HepG2 (cell line): ENCODE results near the gene CAPZA1. TPM values are rescaled to one million over a fixed set of nuclear protein-coding genes. Genes with fewer than 3 reads are reported as not detected.

Experiments
- CEBPB ChIP-seq: IDR thresholded peaks from 2 replicates; pipeline ENCODE4 v1.6.1; 2011; ENCODE audit warnings: low read depth, low read length, improper control_type of control experiment, borderline replicate concordance
- HIVEP1 ChIP-seq: sonication (generic); formaldehyde crosslinking; IDR thresholded peaks from 2 replicates; pipeline ENCODE4 v1.4.0; 2020; ENCODE audit warnings: mild to moderate bottlenecking, missing genetic modification reagents
- KDM3A ChIP-seq: IDR thresholded peaks from 2 replicates; pipeline ENCODE4 v1.6.1; 2018; ENCODE audit warnings: low read depth, missing compliant biosample characterization
- KMT2B ChIP-seq: IDR thresholded peaks from 2 replicates; pipeline ENCODE4 v1.6.1; 2016; ENCODE audit warnings: missing genetic modification reagents, missing compliant biosample characterization
- MED1 ChIP-seq: sonication (generic); formaldehyde crosslinking; IDR thresholded peaks from 2 replicates; pipeline ENCODE4 v1.4.0; 2020; ENCODE audit warnings: missing genetic modification reagents
- MYC ChIP-seq: sonication (generic); formaldehyde crosslinking; IDR thresholded peaks from 2 replicates; pipeline ENCODE4 v1.9.0; 2021; ENCODE audit warnings: missing genetic modification reagents, borderline replicate concordance
- NBN ChIP-seq: fragments of 450-650 bp; conservative IDR thresholded peaks from 2 replicates; pipeline ENCODE4 v1.6.1; 2017
- SMC3 ChIP-seq: IDR thresholded peaks from 2 replicates; pipeline ENCODE4 v1.6.1; 2011; ENCODE audit warnings: low read length, improper control_type of control experiment
- SOX13 ChIP-seq, 3 experiments: fragments of 450-650 bp in 1 of 3; sonication (generic) in 1 of 3; formaldehyde crosslinking in 1 of 3; IDR thresholded peaks in 2 of 3; conservative IDR thresholded peaks in 1 of 3; 2 replicates each; pipeline versions ENCODE4 v1.5.0 to v1.6.1; 2016 to 2020; ENCODE audit warnings: antibody characterized with exemption in 1 of 3, mild to moderate bottlenecking in 1 of 3, missing compliant biosample characterization in 1 of 3, missing genetic modification reagents in 1 of 3, moderate library complexity in 1 of 3
- THYN1 ChIP-seq: sonication (generic); formaldehyde crosslinking; IDR thresholded peaks from 2 replicates; pipeline ENCODE4 v1.8.1; 2023; ENCODE audit warnings: low read depth, mild to moderate bottlenecking, moderate library complexity, missing genetic modification reagents, borderline replicate concordance
- ZKSCAN8 ChIP-seq: IDR thresholded peaks from 2 replicates; pipeline ENCODE4 v1.6.1; 2016; ENCODE audit warnings: borderline replicate concordance, missing genetic modification reagents, missing compliant biosample characterization
- ZNF30 ChIP-seq: sonication (generic); formaldehyde crosslinking; IDR thresholded peaks from 2 replicates; pipeline ENCODE4 v1.5.0; 2020; ENCODE audit warnings: mild to moderate bottlenecking, missing genetic modification reagents
- ZNF652 ChIP-seq: IDR thresholded peaks from 2 replicates; pipeline ENCODE4 v1.6.1; 2016; ENCODE audit warnings: low read depth, borderline replicate concordance
- ZNF772 ChIP-seq: sonication (generic); formaldehyde crosslinking; IDR thresholded peaks from 2 replicates; pipeline ENCODE4 v1.5.0; 2020; ENCODE audit warnings: mild to moderate bottlenecking, missing genetic modification reagents
- ZNF775 ChIP-seq: sonication (generic); formaldehyde crosslinking; IDR thresholded peaks from 2 replicates; pipeline ENCODE4 v1.4.0; 2020; ENCODE audit warnings: missing genetic modification reagents, mild to moderate bottlenecking, moderate library complexity, borderline replicate concordance
- polyA plus RNA-seq, 8 experiments: library from polyadenylated mRNA; depleted of rRNA in 3 of 8; stranded (reverse) in 7 of 8; unstranded in 1 of 8; fragments of >200 nt; fragmentation: Illumina TruSeq in 4 of 8; extraction: Trizol in 4 of 8; gene quantifications; 2 replicates each; pipeline versions ENCODE4 v1.2.1 to v1.2.3, GENCODE V29; 2011 to 2016; ENCODE audit warnings: low read depth in 4 of 8, missing spikeins in 1 of 8, mixed read lengths in 1 of 8; ENCODE audit not compliant: insufficient read depth in 1 of 8
- total RNA-seq, 5 experiments: library from RNA; depleted of rRNA; stranded (reverse); fragments of >200 nt; fragmentation: Illumina TruSeq; extraction: Trizol; gene quantifications; 2 replicates each; pipeline ENCODE4 v1.2.3, GENCODE V29; 2016; ENCODE audit warnings: low read depth in 1 of 5
- TF ChIP-seq, protein P1 (sequence below): sonication (generic); formaldehyde crosslinking; IDR thresholded peaks from 2 replicates; pipeline ENCODE4 v1.8.1; 2023; ENCODE audit warnings: missing genetic modification reagents, inconsistent platforms, borderline replicate concordance
- TF ChIP-seq, protein P2 (sequence below): sonication (generic); formaldehyde crosslinking; conservative IDR thresholded peaks from 2 replicates; pipeline ENCODE4 v1.8.0; 2022; ENCODE audit warnings: missing genetic modification reagents
- TF ChIP-seq, protein P3 (sequence below): sonication (generic); formaldehyde crosslinking; IDR thresholded peaks from 2 replicates; pipeline ENCODE4 v1.4.0; 2020; ENCODE audit warnings: mild to moderate bottlenecking, missing genetic modification reagents
- TF ChIP-seq, protein P4 (sequence below): sonication (generic); formaldehyde crosslinking; IDR thresholded peaks from 2 replicates; pipeline ENCODE4 v1.4.0; 2020; ENCODE audit warnings: mild to moderate bottlenecking, low read depth, missing genetic modification reagents
- TF ChIP-seq, protein P5 (sequence below): IDR thresholded peaks from 2 replicates; pipeline ENCODE4 v1.6.1; 2012; ENCODE audit warnings: low read depth, low read length, improper control_type of control experiment
- TF ChIP-seq, protein P6 (sequence below): sonication (generic); formaldehyde crosslinking; IDR thresholded peaks from 2 replicates; pipeline ENCODE4 v1.4.0; 2020; ENCODE audit warnings: mild to moderate bottlenecking, missing genetic modification reagents

The CAPZA1 gene
- total and polyA plus RNA-seq, 2 of the 13 experiments (the other 11 are each of a cell fraction or from before 2014, with no cell fraction given) = 67.0 to 117 TPM

DNA sequence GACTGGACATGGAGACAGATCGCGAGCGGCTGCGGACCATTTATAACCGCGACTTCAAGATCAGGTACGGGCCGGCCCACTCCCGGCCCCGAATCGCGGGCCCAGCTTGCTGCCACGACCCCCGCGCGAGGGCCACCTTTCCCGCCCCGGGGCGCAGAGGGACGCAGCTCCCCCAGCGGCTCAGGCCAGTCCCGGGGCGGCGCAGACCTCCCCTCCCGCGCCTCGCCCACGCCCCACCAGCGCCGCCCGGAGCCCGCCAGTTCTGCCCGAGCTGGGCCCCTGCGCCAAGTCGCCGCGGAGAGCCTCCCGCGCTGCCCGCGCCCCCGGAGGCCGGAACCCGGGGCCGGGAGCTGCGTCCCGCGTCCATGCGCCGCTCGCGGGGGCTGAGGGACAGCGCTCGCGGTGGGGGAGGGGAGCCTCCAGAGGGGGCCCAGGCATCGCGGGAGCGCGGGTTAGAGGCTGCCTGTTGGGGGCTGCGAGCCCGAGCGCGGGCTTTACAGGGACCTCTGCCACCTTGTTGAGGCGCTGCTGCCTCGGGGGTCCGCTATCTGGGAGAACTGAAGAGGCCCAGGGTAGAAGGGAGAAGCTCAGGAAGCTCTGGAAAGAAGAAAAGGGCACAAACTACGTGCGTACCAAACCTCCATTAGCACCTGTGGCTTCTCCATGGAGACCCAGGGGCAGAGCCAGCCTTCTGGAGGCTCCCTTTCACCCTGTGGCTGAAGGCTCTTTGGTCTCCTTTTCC is 55.5 kb downstream of the CAPZA1 start (continued):
- TF ChIP-seq, protein P1, sequence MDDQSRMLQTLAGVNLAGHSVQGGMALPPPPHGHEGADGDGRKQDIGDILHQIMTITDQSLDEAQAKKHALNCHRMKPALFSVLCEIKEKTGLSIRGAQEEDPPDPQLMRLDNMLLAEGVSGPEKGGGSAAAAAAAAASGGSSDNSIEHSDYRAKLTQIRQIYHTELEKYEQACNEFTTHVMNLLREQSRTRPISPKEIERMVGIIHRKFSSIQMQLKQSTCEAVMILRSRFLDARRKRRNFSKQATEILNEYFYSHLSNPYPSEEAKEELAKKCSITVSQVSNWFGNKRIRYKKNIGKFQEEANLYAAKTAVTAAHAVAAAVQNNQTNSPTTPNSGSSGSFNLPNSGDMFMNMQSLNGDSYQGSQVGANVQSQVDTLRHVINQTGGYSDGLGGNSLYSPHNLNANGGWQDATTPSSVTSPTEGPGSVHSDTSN (CRISPR knock-in tag) = no peak
- TF ChIP-seq ZNF772 (CRISPR knock-in tag) (no peak), MYC (CRISPR knock-in tag) (no peak; the same call in 1 of the 2 replicates), THYN1 (no peak), ZNF30 (CRISPR knock-in tag) (no peak), ZNF652 (CRISPR knock-in tag) (no peak), KMT2B (CRISPR knock-in tag) (peak; percentile 3; the same call in 1 of the 2 replicates), NBN (no peak), SOX13 (IDR thresholded peaks at IDR 0.05) (no peak), SOX13 (CRISPR knock-in tag; conservative IDR thresholded peaks at IDR 0.05 in 1 of 2, IDR thresholded peaks at IDR 0.05 in 1 of 2) (no peak), CEBPB (no peak), ZNF775 (CRISPR knock-in tag) (no peak), SMC3 (no peak), ZKSCAN8 (CRISPR knock-in tag) (no peak), HIVEP1 (no peak), MED1 (CRISPR knock-in tag) (peak; percentile 45; the same call in 1 of the 2 replicates), KDM3A (CRISPR knock-in tag) (no peak)
- TF ChIP-seq, protein P2, sequence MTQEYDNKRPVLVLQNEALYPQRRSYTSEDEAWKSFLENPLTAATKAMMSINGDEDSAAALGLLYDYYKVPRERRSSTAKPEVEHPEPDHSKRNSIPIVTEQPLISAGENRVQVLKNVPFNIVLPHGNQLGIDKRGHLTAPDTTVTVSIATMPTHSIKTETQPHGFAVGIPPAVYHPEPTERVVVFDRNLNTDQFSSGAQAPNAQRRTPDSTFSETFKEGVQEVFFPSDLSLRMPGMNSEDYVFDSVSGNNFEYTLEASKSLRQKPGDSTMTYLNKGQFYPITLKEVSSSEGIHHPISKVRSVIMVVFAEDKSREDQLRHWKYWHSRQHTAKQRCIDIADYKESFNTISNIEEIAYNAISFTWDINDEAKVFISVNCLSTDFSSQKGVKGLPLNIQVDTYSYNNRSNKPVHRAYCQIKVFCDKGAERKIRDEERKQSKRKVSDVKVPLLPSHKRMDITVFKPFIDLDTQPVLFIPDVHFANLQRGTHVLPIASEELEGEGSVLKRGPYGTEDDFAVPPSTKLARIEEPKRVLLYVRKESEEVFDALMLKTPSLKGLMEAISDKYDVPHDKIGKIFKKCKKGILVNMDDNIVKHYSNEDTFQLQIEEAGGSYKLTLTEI (CRISPR knock-in tag) = no peak
- TF ChIP-seq, protein P3, sequence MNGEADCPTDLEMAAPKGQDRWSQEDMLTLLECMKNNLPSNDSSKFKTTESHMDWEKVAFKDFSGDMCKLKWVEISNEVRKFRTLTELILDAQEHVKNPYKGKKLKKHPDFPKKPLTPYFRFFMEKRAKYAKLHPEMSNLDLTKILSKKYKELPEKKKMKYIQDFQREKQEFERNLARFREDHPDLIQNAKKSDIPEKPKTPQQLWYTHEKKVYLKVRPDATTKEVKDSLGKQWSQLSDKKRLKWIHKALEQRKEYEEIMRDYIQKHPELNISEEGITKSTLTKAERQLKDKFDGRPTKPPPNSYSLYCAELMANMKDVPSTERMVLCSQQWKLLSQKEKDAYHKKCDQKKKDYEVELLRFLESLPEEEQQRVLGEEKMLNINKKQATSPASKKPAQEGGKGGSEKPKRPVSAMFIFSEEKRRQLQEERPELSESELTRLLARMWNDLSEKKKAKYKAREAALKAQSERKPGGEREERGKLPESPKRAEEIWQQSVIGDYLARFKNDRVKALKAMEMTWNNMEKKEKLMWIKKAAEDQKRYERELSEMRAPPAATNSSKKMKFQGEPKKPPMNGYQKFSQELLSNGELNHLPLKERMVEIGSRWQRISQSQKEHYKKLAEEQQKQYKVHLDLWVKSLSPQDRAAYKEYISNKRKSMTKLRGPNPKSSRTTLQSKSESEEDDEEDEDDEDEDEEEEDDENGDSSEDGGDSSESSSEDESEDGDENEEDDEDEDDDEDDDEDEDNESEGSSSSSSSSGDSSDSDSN (CRISPR knock-in tag) = peak; percentile 89; the same call in 1 of the 2 replicates
- TF ChIP-seq, protein P4, sequence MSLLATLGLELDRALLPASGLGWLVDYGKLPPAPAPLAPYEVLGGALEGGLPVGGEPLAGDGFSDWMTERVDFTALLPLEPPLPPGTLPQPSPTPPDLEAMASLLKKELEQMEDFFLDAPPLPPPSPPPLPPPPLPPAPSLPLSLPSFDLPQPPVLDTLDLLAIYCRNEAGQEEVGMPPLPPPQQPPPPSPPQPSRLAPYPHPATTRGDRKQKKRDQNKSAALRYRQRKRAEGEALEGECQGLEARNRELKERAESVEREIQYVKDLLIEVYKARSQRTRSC (CRISPR knock-in tag) = no peak
- TF ChIP-seq, protein P5, sequence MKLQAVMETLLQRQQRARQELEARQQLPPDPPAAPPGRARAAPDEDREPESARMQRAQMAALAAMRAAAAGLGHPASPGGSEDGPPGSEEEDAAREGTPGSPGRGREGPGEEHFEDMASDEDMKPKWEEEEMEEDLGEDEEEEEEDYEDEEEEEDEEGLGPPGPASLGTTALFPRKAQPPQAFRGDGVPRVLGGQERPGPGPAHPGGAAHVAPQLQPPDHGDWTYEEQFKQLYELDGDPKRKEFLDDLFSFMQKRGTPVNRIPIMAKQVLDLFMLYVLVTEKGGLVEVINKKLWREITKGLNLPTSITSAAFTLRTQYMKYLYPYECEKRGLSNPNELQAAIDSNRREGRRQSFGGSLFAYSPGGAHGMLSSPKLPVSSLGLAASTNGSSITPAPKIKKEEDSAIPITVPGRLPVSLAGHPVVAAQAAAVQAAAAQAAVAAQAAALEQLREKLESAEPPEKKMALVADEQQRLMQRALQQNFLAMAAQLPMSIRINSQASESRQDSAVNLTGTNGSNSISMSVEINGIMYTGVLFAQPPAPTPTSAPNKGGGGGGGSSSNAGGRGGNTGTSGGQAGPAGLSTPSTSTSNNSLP = no peak
- TF ChIP-seq, protein P6, sequence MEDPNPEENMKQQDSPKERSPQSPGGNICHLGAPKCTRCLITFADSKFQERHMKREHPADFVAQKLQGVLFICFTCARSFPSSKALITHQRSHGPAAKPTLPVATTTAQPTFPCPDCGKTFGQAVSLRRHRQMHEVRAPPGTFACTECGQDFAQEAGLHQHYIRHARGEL (CRISPR knock-in tag) = no peak
